MCF 10A (cell line): Measurements from ENCODE around the gene GGCX. TPM values are rescaled to one million over a fixed set of nuclear protein-coding genes. Genes with fewer than 3 reads are reported as not detected.

Experiments
- BruUV-seq: library from RNA; stranded (reverse); fragments of 400-500 nt; replicated peaks from 2 replicates; lab custom pipeline; 2021; lab: Mats Ljungman, UMichigan
- CTCF ChIA-PET: fragments of 300-600 bp; sonication (Branson Sonifier 250); formaldehyde crosslinking; extraction: SDS; loops from one replicate; lab custom pipeline; 2021; ENCODE audit warnings: antibody characterized with exemption, inconsistent platforms; lab: Yijun Ruan, JAX
- POLR2A ChIA-PET: fragments of 300-600, 350-650 bp; sonication (Branson Sonifier 250); formaldehyde crosslinking; extraction: SDS; loops from one replicate; lab custom pipeline; 2020; ENCODE audit warnings: antibody characterized with exemption, inconsistent platforms; lab: Yijun Ruan, JAX
- DNase-seq: peaks from one replicate; pipeline ENCODE4 v3.0.0-alpha.2; 2018; ENCODE audit not compliant: unreplicated experiment
- H3K27ac Mint-ChIP-seq: one replicate; pipeline ENCODE4 v1.8.0; 2022; ENCODE audit warnings: mild to moderate bottlenecking, low read depth, mixed read lengths; ENCODE audit not compliant: unreplicated experiment
- H3K27me3 Mint-ChIP-seq: one replicate; pipeline ENCODE4 v1.8.0; 2022; ENCODE audit warnings: mixed read lengths; ENCODE audit not compliant: insufficient read depth, unreplicated experiment
- H3K36me3 Mint-ChIP-seq: one replicate; pipeline ENCODE4 v1.8.0; 2022; ENCODE audit warnings: mild to moderate bottlenecking, moderate library complexity, mixed read lengths; ENCODE audit not compliant: insufficient read depth, unreplicated experiment
- H3K4me1 Mint-ChIP-seq: one replicate; pipeline ENCODE4 v1.8.0; 2022; ENCODE audit warnings: mixed read lengths; ENCODE audit not compliant: insufficient read depth, unreplicated experiment
- H3K4me3 Mint-ChIP-seq: one replicate; pipeline ENCODE4 v1.8.0; 2022; ENCODE audit warnings: mild to moderate bottlenecking, moderate library complexity, mixed read lengths; ENCODE audit not compliant: unreplicated experiment
- H3K9me3 Mint-ChIP-seq: one replicate; pipeline ENCODE4 v1.8.0; 2022; ENCODE audit warnings: mixed read lengths; ENCODE audit not compliant: unreplicated experiment
- CTCF ChIP-seq: fragments of 200-600 bp; IDR thresholded peaks from one replicate; pipeline ENCODE4 v1.8.0; 2022; ENCODE audit warnings: antibody characterized with exemption, mild to moderate bottlenecking; ENCODE audit not compliant: unreplicated experiment
- intact Hi-C: fragments of 100-400 bp; cut with micrococcal nuclease; formaldehyde crosslinking; loops from 2 replicates; pipeline ENCODE4 v1.14.1; 2022
- total RNA-seq: library from RNA; stranded (reverse); gene quantifications from 2 replicates; pipeline ENCODE4 v1.2.3, GENCODE V29; 2022

GGCX gene
- total RNA-seq, 1 experiment from 2014 or later, result 49.1 TPM

- Mint-ChIP-seq H3K36me3 (peaks cover 15% of the 10 kb centered on the region), H3K27ac (peak overlapping the region; percentile 39), H3K4me1 (peaks cover 6% of the 10 kb centered on the region), H3K27me3 (no peaks in the 10 kb centered on the region), H3K9me3 (no peaks in the 10 kb centered on the region), H3K4me3 (no peak overlapping the region)
- CTCF ChIA-PET, result interaction anchor here (0.5 to 4.9 kb wide), 2 partner anchors 21 to 138 kb away, joined by 3 to 30 read pairs; no protein-coding TSS in a partner anchor
- DNase-seq, result no peak
- no TSS peak for BruUV-seq
- POLR2A ChIA-PET, result interaction anchor here (1.1 to 4.6 kb wide), 2 partner anchors 19 to 139 kb away, joined by 3 to 36 read pairs; partner anchors contain the start of gene VAMP8
- intact Hi-C loops, result no loop called here
- TF ChIP-seq CTCF, result no peak
Measured at GRCh38 chr2:85558160-85558559, 3.1 kb downstream of the GGCX start.

GRCh38 chr2:85557130-85557529 lies 4.2 kb downstream of the GGCX start:
- POLR2A ChIA-PET, result interaction anchor here (1.2 to 3.3 kb wide), 6 partner anchors 11 to 144 kb away, joined by 3 to 21 read pairs (median 7); partner anchors contain the start of genes MAT2A and VAMP8
- no TSS peak for BruUV-seq
- H3K27me3 Mint-ChIP-seq, result no peaks in the 10 kb centered on the region
- CTCF ChIA-PET, result interaction anchor here (0.6 to 12.7 kb wide), 7 partner anchors 11 to 258 kb away, joined by 3 to 293 read pairs (median 5); partner anchors contain the start of gene SH2D6
- peaks cover 6% of the 10 kb centered on the region for H3K4me1 Mint-ChIP-seq
- DNase-seq, result no peak
- intact Hi-C loops, result no loop called here
- H3K9me3 Mint-ChIP-seq, result no peaks in the 10 kb centered on the region
- H3K27ac Mint-ChIP-seq, result no peak overlapping the region
- no peak for TF ChIP-seq CTCF
- H3K4me3 Mint-ChIP-seq, result no peak overlapping the region
- H3K36me3 Mint-ChIP-seq, result peaks cover 23% of the 10 kb centered on the region

GRCh38 chr2:85554980-85555612 lies 6.2 kb downstream of the GGCX start:
- ChIA-PET POLR2A (interaction anchor here (0.8 to 12.3 kb wide), 5 partner anchors 9 to 135 kb away, joined by 4 to 153 read pairs (median 13); partner anchors contain the start of genes MAT2A, SH2D6 and VAMP8), CTCF (interaction anchor here (1.0 to 12.7 kb wide), 5 partner anchors 9 to 189 kb away, joined by 3 to 293 read pairs (median 5); partner anchors contain the start of gene SH2D6)
- Mint-ChIP-seq H3K4me1 (no peaks in the 10 kb centered on the region), H3K9me3 (no peaks in the 10 kb centered on the region), H3K36me3 (peaks cover 43% of the 10 kb centered on the region), H3K27me3 (no peaks in the 10 kb centered on the region), H3K27ac (no peak overlapping the region), H3K4me3 (no peak overlapping the region)
- no peak for TF ChIP-seq CTCF
- no peak for DNase-seq
- no TSS peak for BruUV-seq
- intact Hi-C loops, result loop anchor here (5.0 kb wide), 1 partner anchor 243 kb away; no protein-coding TSS in a partner anchor

GRCh38 chr2:85553184-85553583 lies 8.1 kb downstream of the GGCX start:
- POLR2A ChIA-PET, result interaction anchor here (0.9 to 12.3 kb wide), 4 partner anchors 8 to 133 kb away, joined by 3 to 153 read pairs (median 4); partner anchors contain the start of genes GGCX, MAT2A and SH2D6
- intact Hi-C loops, result loop anchor here (5.0 kb wide), 1 partner anchor 241 kb away; no protein-coding TSS in a partner anchor
- Mint-ChIP-seq H3K27me3 (no peaks in the 10 kb centered on the region), H3K36me3 (peaks cover 48% of the 10 kb centered on the region), H3K9me3 (no peaks in the 10 kb centered on the region), H3K27ac (no peak overlapping the region), H3K4me1 (no peaks in the 10 kb centered on the region), H3K4me3 (no peak overlapping the region)
- CTCF ChIA-PET, result interaction anchor here (0.6 to 12.7 kb wide), 6 partner anchors 13 to 198 kb away, joined by 4 to 293 read pairs (median 4); partner anchors contain the start of genes ELMOD3, MAT2A, RETSAT and SH2D6
- TF ChIP-seq CTCF, result no peak
- DNase-seq, result no peak
- no TSS peak for BruUV-seq
